Mesodermal cell (in vitro differentiated cells): Measurements from ENCODE around the gene SDR39U1.

Experiments used
- H3K27ac ChIP-seq: 2 replicates; pipeline ENCODE4 v1.7.0; 2013; ENCODE audit warnings: mild to moderate bottlenecking, low read depth, low read length, moderate library complexity; ENCODE audit not compliant: severe bottlenecking
- H3K36me3 ChIP-seq: 2 replicates; pipeline ENCODE4 v1.7.1; 2013; ENCODE audit warnings: mild to moderate bottlenecking, low read length, moderate library complexity; ENCODE audit not compliant: control insufficient read depth, insufficient read depth
- H3K4me1 ChIP-seq: one replicate; pipeline ENCODE4 v1.7.1; 2013; ENCODE audit warnings: mild to moderate bottlenecking, low read length; ENCODE audit not compliant: insufficient read depth, control insufficient read depth, poor library complexity, severe bottlenecking
- H3K4me3 ChIP-seq: 2 replicates; pipeline ENCODE4 v1.7.0; 2013; ENCODE audit warnings: low read length, control low read depth, mild to moderate bottlenecking; ENCODE audit not compliant: insufficient read depth, poor library complexity, severe bottlenecking; ENCODE audit errors: extremely low read depth
- H3K9me3 ChIP-seq: 2 replicates; pipeline ENCODE4 v1.7.1; 2013; ENCODE audit warnings: mild to moderate bottlenecking, low read length, moderate library complexity; ENCODE audit not compliant: control insufficient read depth
- WGBS, 2 experiments: methylation state at CpG; one replicate each; pipeline ENCODE4 v1.1.5; 2013; ENCODE audit warnings: missing lambda C conversion rate in 2 of 2; ENCODE audit not compliant: insufficient coverage in 2 of 2; 5-methylcytosine and 5-hydroxymethylcytosine counted together

Gene SDR39U1

DNA sequence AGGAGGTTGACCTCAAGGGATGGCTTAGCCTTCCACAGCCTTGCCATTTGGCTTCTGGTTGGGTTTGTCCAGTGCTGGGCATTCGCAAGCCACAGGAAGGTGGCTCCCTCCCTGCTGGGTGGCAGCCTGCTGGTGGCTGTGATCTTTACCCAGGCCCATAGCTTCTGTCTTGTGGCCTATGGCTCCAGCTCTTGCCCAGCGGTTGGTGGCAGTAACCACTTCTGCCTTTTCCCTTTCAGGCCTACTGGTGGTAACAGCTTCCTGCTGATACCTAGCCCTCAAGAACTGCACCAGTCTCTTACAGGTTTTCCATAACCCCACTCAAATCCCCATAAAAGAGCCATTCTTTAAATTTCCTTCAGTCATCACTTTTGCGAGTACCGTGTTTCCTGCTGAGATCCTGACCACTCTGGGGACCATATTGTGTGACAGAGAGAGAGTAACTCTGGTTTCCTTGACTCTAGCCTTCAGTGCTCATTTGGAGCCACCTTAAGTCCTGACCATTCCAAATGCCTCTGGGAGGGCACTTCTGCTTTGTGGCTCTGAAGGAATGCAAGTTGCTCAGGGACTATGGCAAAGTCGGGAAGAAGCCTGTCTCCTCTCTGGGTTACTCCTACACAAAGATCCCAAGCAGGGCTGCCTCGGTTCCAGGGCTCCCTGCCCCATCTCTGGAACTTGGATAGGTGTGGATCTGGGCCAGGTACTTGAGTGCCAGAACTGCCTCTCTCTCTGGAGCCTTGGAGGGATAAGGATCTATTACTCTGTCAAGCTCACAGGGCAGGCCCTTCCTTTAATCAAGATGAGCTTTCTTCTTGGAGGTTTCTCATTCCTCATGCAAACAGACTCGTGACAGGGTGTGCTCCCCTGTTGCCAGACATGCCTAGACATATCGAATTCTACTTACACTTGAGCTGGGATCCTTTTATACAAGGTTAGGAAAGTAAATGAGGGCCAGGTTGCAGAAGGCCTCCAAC is 46.7 kb downstream of the SDR39U1 start:
- Histone ChIP-seq H3K36me3 (no peaks in the 10 kb centered on the region), H3K9me3 (no peaks in the 10 kb centered on the region), H3K27ac (no peak overlapping the region), H3K4me1 (peaks cover 23% of the 10 kb centered on the region), H3K4me3 (no peak overlapping the region)
- WGBS, 2 experiments, result 96 to 100% methylated on average over 4 to 5 of the region's 8 CpGs

DNA sequence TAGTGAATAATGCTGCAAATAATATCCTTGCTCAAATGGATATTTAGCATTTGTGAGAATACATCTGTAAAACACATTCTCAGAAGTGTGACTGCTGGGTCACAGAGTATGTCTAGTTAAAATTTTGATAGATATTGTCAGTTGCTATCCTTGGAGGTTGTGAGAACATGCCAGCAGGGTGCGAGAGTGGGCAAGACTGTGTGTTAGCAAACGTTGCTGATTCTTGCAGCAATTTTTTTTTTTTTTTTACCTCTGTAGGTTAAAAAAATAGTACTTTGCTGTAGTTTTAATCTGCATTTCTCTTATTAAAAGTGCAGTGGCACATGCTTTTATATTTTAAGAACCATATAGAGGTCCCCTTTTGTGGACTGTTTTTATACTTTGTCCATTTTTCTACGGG is 48.3 kb downstream of the SDR39U1 start:
- Histone ChIP-seq H3K9me3 (no peaks in the 10 kb centered on the region), H3K27ac (no peak overlapping the region), H3K36me3 (no peaks in the 10 kb centered on the region), H3K4me1 (peaks cover 16% of the 10 kb centered on the region), H3K4me3 (no peak overlapping the region)
- WGBS, 2 experiments, result no CpG with 5 or more reads among the region's 3 CpGs

DNA sequence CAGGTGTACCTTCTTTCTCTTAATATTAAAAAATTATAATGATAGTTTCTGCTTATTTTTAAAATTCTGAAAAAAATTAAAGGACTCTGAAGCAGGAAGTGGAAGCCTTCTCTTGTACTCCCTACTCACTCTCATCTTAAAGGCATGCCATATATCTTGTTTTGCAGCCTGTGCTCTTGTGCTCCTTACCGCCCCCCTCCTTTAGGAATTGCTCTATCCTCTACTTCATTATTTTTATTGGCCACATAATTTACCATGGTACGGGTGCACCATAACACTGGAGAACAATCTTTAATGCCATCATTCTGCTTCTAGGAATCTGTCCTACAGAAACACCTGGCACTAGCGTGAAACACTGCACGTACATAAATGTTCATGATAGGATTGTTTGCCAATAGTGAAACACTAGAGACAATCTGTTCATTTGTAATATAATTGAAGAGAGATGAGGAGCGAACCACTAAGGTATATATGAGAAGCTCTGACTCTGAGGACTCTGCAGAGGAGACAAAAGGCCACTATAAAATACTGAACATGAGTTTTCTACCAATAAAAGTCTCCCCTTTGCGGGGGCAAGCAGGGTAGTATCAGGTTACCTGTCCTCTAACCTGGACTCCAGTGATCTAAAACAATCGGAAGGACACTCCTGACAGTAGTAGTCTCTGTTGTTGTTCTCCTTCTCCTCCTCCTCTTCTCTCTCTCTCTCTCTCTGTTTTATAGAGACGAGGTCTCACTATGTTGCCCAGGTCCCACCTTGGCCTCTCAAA is 50.1 kb downstream of the SDR39U1 start:
- Histone ChIP-seq H3K4me3 (no peak overlapping the region), H3K4me1 (peaks cover 16% of the 10 kb centered on the region), H3K9me3 (no peaks in the 10 kb centered on the region), H3K27ac (no peak overlapping the region), H3K36me3 (no peaks in the 10 kb centered on the region)
- WGBS, 2 experiments, result 80 to 89% methylated on average over 5 to 6 of the region's 8 CpGs

DNA sequence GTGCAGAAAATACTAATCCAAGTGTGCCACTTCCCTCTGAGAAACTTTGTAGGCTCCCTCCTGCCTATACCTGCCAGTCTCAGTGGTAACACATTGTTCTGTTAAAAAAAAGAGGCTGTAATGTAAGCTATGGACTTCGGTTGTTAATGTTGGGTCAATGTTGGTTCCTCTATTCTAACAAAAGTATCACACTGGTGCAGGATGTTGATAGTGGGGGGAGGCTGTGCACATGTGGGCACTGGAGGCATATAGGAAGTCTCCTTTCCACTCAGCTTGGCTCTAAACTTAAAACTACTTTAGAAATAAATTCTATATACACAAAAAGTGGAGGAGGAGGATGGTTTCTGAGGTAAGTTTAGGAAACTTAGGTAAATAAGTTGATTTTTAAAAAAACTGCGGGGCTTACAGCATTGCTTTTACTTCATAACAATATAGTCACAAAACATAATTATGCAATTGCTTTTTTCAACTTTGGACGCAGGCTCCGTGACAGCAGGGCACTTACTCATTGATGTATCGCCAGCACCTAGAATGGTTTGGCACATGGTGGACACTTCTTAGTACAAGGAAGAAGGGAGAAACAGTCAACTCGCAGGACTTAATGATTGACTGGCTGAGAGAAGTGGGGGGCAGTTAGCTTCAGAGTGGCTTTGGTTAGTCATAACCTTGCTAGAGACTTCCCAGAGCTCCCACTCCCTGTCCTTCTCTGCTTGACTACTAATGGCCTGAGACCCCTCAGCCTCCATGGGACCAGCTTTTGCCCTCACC is 51.7 kb downstream of the SDR39U1 start:
- H3K9me3 ChIP-seq, result no peaks in the 10 kb centered on the region
- no peaks in the 10 kb centered on the region for H3K36me3 ChIP-seq
- H3K27ac ChIP-seq, result no peak overlapping the region
- no peak overlapping the region for H3K4me3 ChIP-seq
- H3K4me1 ChIP-seq, result peaks cover 5% of the 10 kb centered on the region
- 95 to 97% methylated on average over 4 of the region's 6 CpGs for WGBS, 2 experiments
